ENCODE measurements around the gene PSMB5. TPM values are rescaled to one million over a fixed set of nuclear protein-coding genes. Genes with fewer than 3 reads are reported as not detected.

PSMB5 gene
- total RNA-seq, 2 experiments from 2014 or later: 20.1 to 24.5 TPM

DNA sequence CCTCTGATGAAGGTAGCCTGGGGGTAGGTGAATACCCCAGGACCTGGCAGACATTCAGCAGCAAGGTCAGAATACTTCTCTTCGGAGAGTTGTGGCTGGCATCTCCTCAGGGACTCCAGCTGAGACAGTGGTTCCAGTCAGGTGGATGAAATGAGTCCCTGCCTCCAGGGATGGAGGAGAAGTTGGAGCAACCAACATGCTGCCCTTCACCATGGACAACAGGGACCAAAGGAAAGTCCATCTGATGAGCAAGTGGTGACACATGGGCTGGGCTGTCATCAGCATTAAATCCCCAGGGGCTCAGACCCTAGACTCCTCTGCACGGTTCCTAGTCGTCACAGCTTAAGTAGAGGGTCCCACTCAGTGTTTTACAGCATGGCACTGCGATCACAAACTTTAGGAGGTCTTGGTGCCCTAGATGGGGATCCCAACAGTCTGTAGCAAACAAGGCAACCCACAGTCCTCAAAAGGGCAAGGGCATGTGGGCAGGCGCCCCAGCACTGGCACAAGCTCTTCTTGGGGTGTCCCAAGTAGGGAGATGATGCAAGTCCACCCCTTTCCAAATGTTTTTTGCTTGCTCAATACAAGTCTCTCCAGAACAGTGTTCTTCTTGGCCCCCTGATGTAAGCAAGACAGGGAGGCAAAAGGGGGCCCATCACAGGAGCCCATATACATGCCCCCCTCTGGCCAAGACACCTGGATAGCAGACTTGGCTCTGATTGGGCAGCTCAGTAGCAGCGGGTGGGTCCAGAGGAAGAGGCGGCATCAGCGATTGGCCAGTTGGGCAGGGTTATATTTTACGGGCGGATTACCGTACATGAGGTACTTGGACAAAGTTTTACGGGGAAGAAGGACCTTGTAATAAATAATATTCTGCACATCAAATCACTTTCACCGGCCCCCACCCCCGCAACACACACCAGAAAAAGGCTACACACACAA, 33.4 kb upstream of the PSMB5 start:
- CTCF ChIA-PET: interaction anchor here (0.6 to 2.0 kb wide), 48 partner anchors 8 to 501 kb away, joined by 3 to 27 read pairs (median 4); partner anchors contain the start of genes ACIN1, AJUBA, C14orf119 and HAUS4
- no peaks in the 10 kb centered on the region for H3K9me3 ChIP-seq (ENCODE audit: control insufficient read depth in 1 of 2, insufficient read depth in 1 of 2, low read length in 2 of 2)
- TF ChIP-seq CTCF (IDR thresholded peaks at IDR 0.05): no peak
- H3K4me3 ChIP-seq (ENCODE audit: low read length): no peak overlapping the region
- peak overlapping the region; percentile 63 for H3K27ac Mint-ChIP-seq
- POLR2A ChIA-PET: interaction anchor here (1.0 to 2.0 kb wide), 9 partner anchors 10 to 312 kb away, joined by 3 to 22 read pairs (median 5); partner anchors contain the start of genes ACIN1, C14orf119, CDH24 and PABPN1
- H3K36me3 ChIP-seq (ENCODE audit: insufficient read depth, low read length): peaks cover 75% of the 10 kb centered on the region
- intact Hi-C loops (cut with DNase I, micrococcal nuclease): no loop called here
- H3K27ac ChIP-seq (ENCODE audit: low read depth in 1 of 2, low read length in 2 of 2): no peak overlapping the region
- H3K4me3 Mint-ChIP-seq: no peak overlapping the region
- peaks cover 49% of the 10 kb centered on the region for H3K4me1 Mint-ChIP-seq (ENCODE audit: low read depth)
- H3K4me1 ChIP-seq (ENCODE audit: insufficient read depth, low read length): peaks cover 36% of the 10 kb centered on the region
- H3K27me3 Mint-ChIP-seq: no peaks in the 10 kb centered on the region
- H3K9me3 Mint-ChIP-seq: no peaks in the 10 kb centered on the region
- DNase-seq (peak in 1 of 14 experiments; percentile 34), ATAC-seq (ENCODE audit: poor library complexity) (no peak)
- peaks cover 73% of the 10 kb centered on the region for H3K36me3 Mint-ChIP-seq (ENCODE audit: low read depth)
- H3K27me3 ChIP-seq (ENCODE audit: control insufficient read depth in 1 of 2, insufficient read depth in 2 of 2, low read length in 2 of 2): no peaks in the 10 kb centered on the region

DNA sequence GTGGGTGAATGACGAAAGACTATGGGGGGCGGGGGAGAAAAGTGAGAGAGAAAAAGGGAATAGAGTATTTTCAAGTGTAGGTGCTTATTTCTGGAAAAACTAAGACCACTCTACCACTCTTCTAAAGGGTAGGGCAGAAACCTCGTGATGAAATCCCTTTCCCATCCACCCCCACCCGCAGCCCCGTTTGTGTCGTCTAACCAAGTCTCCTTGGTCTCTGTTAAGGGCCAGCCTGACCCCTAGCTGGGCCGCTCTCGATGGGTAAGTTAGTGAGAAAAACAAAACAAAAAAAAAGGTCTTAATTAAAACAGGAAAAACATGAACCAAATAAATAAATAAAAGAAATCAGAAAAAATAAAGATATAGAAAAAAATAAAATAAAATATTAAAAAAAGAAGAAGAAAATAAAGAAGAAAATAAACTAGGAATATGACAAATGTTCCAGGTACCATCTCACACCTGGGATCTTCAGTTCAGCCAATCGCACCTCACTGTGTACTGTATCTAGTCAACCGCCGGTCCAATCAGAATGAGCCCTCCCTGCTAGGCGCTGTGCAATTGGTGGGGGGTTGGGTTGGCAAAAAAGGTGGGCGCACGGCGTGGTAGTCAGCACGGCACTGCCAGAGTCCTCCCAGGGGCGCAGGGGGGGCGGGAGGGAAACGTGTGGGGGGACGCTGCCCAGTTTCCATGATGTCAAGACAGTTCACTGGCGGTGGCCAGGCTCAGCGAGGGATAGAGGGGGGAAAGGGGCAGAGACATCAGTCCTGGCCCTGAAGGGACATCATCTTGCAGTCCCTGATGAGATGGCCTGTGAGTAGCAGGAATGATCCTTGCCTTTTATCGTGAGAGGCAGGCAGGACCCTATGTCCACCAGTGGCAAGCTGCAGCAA, 32.4 kb upstream of the PSMB5 start:
- no peak overlapping the region for H3K4me3 ChIP-seq (ENCODE audit: low read length)
- peaks cover 33% of the 10 kb centered on the region for H3K4me1 ChIP-seq (ENCODE audit: insufficient read depth, low read length)
- Mint-ChIP-seq H3K27me3 (no peaks in the 10 kb centered on the region), H3K4me3 (no peak overlapping the region), H3K36me3 (ENCODE audit: low read depth) (peaks cover 73% of the 10 kb centered on the region), H3K4me1 (ENCODE audit: low read depth) (peaks cover 41% of the 10 kb centered on the region), H3K9me3 (no peaks in the 10 kb centered on the region), H3K27ac (no peak overlapping the region)
- H3K27me3 ChIP-seq (ENCODE audit: control insufficient read depth in 1 of 2, insufficient read depth in 2 of 2, low read length in 2 of 2): no peaks in the 10 kb centered on the region
- TF ChIP-seq CTCF (IDR thresholded peaks at IDR 0.05): no peak
- no peak for DNase-seq
- intact Hi-C loops (cut with DNase I, micrococcal nuclease): no loop called here
- ATAC-seq (ENCODE audit: poor library complexity): no peak
- H3K9me3 ChIP-seq (ENCODE audit: control insufficient read depth in 1 of 2, insufficient read depth in 1 of 2, low read length in 2 of 2): no peaks in the 10 kb centered on the region
- ChIA-PET CTCF (interaction anchor here (1.0 to 2.0 kb wide), 4 partner anchors 9 to 94 kb away, joined by 4 to 27 read pairs (median 8); no protein-coding TSS in a partner anchor), POLR2A (interaction anchor here (2.0 kb wide), 2 partner anchors 9 to 28 kb away, joined by 15 to 22 read pairs; partner anchors contain the start of genes ACIN1, C14orf119 and CDH24)
- peaks cover 75% of the 10 kb centered on the region for H3K36me3 ChIP-seq (ENCODE audit: insufficient read depth, low read length)
- no peak overlapping the region for H3K27ac ChIP-seq (ENCODE audit: low read depth in 1 of 2, low read length in 2 of 2)

DNA sequence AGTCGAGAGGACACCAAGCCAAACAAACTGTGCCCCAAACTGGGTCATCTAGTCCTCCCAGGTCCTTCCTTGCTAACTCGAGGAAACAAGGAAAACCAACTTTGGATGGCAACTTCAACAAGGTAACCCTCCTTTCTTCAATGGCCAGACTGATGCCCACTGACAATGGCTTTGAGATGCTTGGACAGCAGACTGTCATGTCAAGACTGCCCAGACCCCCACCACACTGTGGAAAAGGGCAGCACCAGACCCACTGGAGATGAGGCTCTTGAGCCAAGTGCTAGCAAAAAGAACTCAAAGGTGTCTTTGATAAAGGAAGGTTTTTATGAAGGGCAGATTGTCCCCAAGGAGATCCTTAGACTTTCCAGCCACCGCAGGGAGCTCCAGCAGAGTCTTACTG, 31.7 kb upstream of the PSMB5 start:
- Mint-ChIP-seq H3K27me3 (no peaks in the 10 kb centered on the region), H3K4me3 (no peak overlapping the region), H3K27ac (no peak overlapping the region), H3K4me1 (ENCODE audit: low read depth) (peaks cover 34% of the 10 kb centered on the region), H3K36me3 (ENCODE audit: low read depth) (peaks cover 68% of the 10 kb centered on the region), H3K9me3 (no peaks in the 10 kb centered on the region)
- Histone ChIP-seq H3K27me3 (ENCODE audit: control insufficient read depth in 1 of 2, insufficient read depth in 2 of 2, low read length in 2 of 2) (no peaks in the 10 kb centered on the region), H3K36me3 (ENCODE audit: insufficient read depth, low read length) (peaks cover 75% of the 10 kb centered on the region), H3K9me3 (ENCODE audit: control insufficient read depth in 1 of 2, insufficient read depth in 1 of 2, low read length in 2 of 2) (no peaks in the 10 kb centered on the region), H3K27ac (ENCODE audit: low read depth in 1 of 2, low read length in 2 of 2) (no peak overlapping the region), H3K4me3 (ENCODE audit: low read length) (no peak overlapping the region), H3K4me1 (ENCODE audit: insufficient read depth, low read length) (peaks cover 26% of the 10 kb centered on the region)
- POLR2A ChIA-PET: no interaction called here
- intact Hi-C loops (cut with DNase I, micrococcal nuclease): no loop called here
- CTCF ChIA-PET: interaction anchor here (1.0 to 1.6 kb wide), 2 partner anchors 8 to 72 kb away, joined by 4 to 5 read pairs; no protein-coding TSS in a partner anchor
- no peak for DNase-seq
- no peak for ATAC-seq (ENCODE audit: poor library complexity)
- no peak for TF ChIP-seq CTCF (IDR thresholded peaks at IDR 0.05)

Data from CD4-positive, alpha-beta T cell (primary cell).